Measurements from ENCODE around the gene EPHA3.

DNA sequence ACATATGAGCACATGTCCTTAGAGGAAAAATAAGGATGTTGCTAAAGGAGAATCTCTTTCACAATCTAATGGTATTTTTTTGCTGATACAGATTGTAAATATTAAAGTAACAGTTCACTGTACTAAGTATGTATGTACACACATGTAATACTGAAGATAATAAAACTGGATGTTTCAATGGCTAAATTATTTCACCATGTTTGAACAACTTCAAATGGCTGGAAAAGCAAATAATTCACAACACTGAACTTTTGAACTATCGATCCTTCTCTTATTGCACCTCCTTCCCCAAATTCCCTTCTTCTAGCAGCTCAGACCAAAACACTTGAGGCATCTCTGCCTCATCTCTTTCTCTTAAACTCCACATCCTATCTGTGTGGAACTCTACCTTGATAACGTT, 149.5 kb downstream of the EPHA3 start:
- no peak for TF ChIP-seq CTCF (IDR thresholded peaks at IDR 0.05; ENCODE audit: low read depth, low read length)
- TF ChIP-seq POLR2A (IDR thresholded peaks at IDR 0.05; ENCODE audit: extremely low read depth, insufficient read length), result no peak
- TF ChIP-seq MYC (IDR thresholded peaks at IDR 0.05; ENCODE audit: low read depth, low read length), result no peak
